Ovary (tissue), 9 donors: ENCODE data around the gene PKNOX1. TPM values are rescaled to one million over a fixed set of nuclear protein-coding genes. Genes with fewer than 3 reads are reported as not detected.
"Not testable (repeated sequence)": the region's sequence is repeated elsewhere in the genome, so short reads cannot be mapped to it uniquely, and the experiment has no call there.

ENCODE experiments used
- DNase-seq, 5 donors: peaks; one replicate each; pipeline ENCODE4 v3.0.0-alpha.2; 2019 to 2020
- H3K27ac ChIP-seq, 2 donors: fragments of 200-600 bp; one replicate each; pipeline versions ENCODE4 v1.5.1 to v1.8.0; 2019 to 2022
- H3K27me3 ChIP-seq: fragments of 200-600 bp; one replicate; pipeline ENCODE4 v1.8.0; 2022
- H3K36me3 ChIP-seq: fragments of 200-600 bp; sonication (generic); one replicate; pipeline ENCODE4 v1.5.1; 2019
- H3K4me1 ChIP-seq: one replicate; pipeline ENCODE4 v1.8.1; 2013; ENCODE audit warnings: mild to moderate bottlenecking, moderate library complexity; ENCODE audit not compliant: insufficient read depth
- H3K4me3 ChIP-seq: fragments of 200-600 bp; sonication (generic); one replicate; pipeline ENCODE4 v1.5.1; 2017
- H3K9me3 ChIP-seq, 2 donors: fragments of 200-600 bp in 1 of 2; sonication (generic) in 1 of 2; one replicate each; pipeline versions ENCODE4 v1.5.1 to v1.8.1; 2013 to 2019; ENCODE audit warnings: mild to moderate bottlenecking in 1 of 2, moderate library complexity in 1 of 2
- EP300 ChIP-seq: sonication (generic); formaldehyde crosslinking; IDR thresholded peaks from one replicate; pipeline ENCODE4 v1.6.1; 2017; ENCODE audit warnings: antibody characterized with exemption
- POLR2A ChIP-seq: fragments of 450-650 bp; IDR thresholded peaks from one replicate; pipeline ENCODE4 v1.6.1; 2017; ENCODE audit warnings: antibody characterized with exemption, mild to moderate bottlenecking, moderate library complexity
- WGBS, 3 donors: extraction: QIAGEN DNeasy Blood & Tissue Kit in 1 of 3; methylation state at CpG; one replicate each; pipeline versions ENCODE4 v1.1.5 to v1.1.7; 2013 to 2017; 5-methylcytosine and 5-hydroxymethylcytosine counted together
- intact Hi-C, 4 donors: fragments of 100-400 bp; cut with DNase I; formaldehyde crosslinking; loops; one replicate each; pipeline versions ENCODE4 v1.11.0 to v1.15.1; 2022 to 2023
- polyA plus RNA-seq, 2 donors: library from polyadenylated mRNA; stranded (reverse); fragments of 200-250 nt in 1 of 2; fragments of 350-450 nt in 1 of 2; fragmentation: Illumina TruSeq in 1 of 2; extraction: RNeasy Lipid Tissue Mini Kit (QIAGEN cat#74804) in 1 of 2; gene quantifications; one replicate each; pipeline ENCODE4 v1.2.3, GENCODE V29; 2013 to 2014
- total RNA-seq, 7 donors: library from RNA; depleted of rRNA in 2 of 7; stranded (reverse); fragments of >200 nt in 2 of 7; fragmentation: NEBNext Ultra II Directional in 3 of 7; extraction: Animal tissue kit (Norgen Biotek cat#: 25700) in 3 of 7; gene quantifications; one replicate each; pipeline versions ENCODE4 v1.1.0 to v1.2.4, GENCODE V29; 2016 to 2023
- TF ChIP-seq, protein P1 (sequence below), 3 donors: fragments of 450-650 bp in 2 of 3; fragments of 200-600 bp in 1 of 3; IDR thresholded peaks; one replicate each; pipeline versions ENCODE4 v1.5.1 to v1.8.0; 2016 to 2022; ENCODE audit warnings: antibody characterized with exemption in 3 of 3, mild to moderate bottlenecking in 1 of 3
- donor health status: DM: no; HTN: no; CAD: no; lungs with moderate emphysema.
- donor health status: DM: no; HTN: no; CAD: no.
- donor health status: Bipolar disorder and iron deficiency.
- donor health status: DM: yes; HTN: yes; CAD: no.
- donor health status: DM: no; HTN: no; CAD: no.
- donor health status: DM: yes; HTN: yes; CAD: no.

The PKNOX1 gene
- total and polyA plus RNA-seq, 9 donors: 7.0 to 50.9 (median 25.4) TPM

DNA sequence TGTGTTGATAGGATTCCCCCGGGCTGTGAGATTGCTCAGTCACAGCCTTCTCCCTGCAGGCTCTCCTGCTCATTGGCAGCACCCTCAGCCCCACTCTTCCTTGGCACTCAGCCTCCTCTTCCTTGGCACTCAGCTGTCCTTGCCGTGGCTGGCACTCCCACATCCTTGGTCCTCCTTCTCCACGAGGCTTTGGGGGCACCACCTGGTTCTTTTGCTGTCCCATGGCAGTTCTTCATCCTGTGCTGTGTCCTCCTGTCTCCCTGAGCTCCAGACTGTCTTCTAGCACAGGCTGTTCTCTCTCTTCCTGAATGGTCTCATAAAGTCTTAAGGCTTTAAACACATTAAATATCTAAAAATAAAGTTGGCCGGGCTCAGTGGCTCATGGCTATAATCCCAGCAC is 27.0 kb downstream of the PKNOX1 start:
- intact Hi-C loops: no loop called here
- Histone ChIP-seq H3K36me3 (no peaks in the 10 kb centered on the region), H3K4me1 (peaks cover 10% of the 10 kb centered on the region), H3K4me3 (no peak overlapping the region), H3K27me3 (no peaks in the 10 kb centered on the region), H3K9me3 (no peaks in the 10 kb centered on the region), H3K27ac (no peak overlapping the region)
- TF ChIP-seq POLR2A (no peak), EP300 (no peak)
- TF ChIP-seq, protein P1, sequence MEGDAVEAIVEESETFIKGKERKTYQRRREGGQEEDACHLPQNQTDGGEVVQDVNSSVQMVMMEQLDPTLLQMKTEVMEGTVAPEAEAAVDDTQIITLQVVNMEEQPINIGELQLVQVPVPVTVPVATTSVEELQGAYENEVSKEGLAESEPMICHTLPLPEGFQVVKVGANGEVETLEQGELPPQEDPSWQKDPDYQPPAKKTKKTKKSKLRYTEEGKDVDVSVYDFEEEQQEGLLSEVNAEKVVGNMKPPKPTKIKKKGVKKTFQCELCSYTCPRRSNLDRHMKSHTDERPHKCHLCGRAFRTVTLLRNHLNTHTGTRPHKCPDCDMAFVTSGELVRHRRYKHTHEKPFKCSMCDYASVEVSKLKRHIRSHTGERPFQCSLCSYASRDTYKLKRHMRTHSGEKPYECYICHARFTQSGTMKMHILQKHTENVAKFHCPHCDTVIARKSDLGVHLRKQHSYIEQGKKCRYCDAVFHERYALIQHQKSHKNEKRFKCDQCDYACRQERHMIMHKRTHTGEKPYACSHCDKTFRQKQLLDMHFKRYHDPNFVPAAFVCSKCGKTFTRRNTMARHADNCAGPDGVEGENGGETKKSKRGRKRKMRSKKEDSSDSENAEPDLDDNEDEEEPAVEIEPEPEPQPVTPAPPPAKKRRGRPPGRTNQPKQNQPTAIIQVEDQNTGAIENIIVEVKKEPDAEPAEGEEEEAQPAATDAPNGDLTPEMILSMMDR (IDR thresholded peaks at IDR 0.05): no peak
- 6 to 10% (median 9%) methylated on average over 4 of the region's 4 CpGs for WGBS, 3 donors
- no peak for DNase-seq

DNA sequence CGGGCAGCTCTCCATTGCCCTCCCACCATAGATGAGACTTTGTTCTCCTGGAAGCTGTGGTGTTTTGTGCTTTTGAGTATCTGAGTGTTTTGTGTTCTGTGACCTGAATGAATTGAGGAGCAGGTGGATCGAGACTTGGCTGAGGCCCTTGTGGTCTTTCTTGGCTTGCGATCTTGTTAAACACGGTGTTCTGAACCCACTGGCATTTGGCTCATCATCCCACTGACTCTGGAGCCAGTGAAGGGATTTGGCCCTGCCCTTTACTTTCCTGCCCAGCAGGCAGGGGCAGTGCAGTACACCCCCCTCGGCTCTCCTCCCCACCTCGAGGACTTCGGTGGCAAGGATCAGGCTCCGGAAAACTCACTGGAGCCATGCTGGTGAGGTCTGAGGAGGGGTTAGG is 30.6 kb downstream of the PKNOX1 start:
- Histone ChIP-seq H3K9me3 (no peaks in the 10 kb centered on the region), H3K4me1 (peaks cover 10% of the 10 kb centered on the region), H3K27me3 (no peaks in the 10 kb centered on the region), H3K27ac (no peak overlapping the region), H3K36me3 (no peaks in the 10 kb centered on the region), H3K4me3 (no peak overlapping the region)
- no peak for DNase-seq
- intact Hi-C loops: no loop called here
- WGBS, 3 donors: 67 to 80% (median 72%) methylated on average over 8 of the region's 8 CpGs
- TF ChIP-seq EP300 (no peak), POLR2A (no peak)
- TF ChIP-seq, protein P1 (IDR thresholded peaks at IDR 0.05): no peak

DNA sequence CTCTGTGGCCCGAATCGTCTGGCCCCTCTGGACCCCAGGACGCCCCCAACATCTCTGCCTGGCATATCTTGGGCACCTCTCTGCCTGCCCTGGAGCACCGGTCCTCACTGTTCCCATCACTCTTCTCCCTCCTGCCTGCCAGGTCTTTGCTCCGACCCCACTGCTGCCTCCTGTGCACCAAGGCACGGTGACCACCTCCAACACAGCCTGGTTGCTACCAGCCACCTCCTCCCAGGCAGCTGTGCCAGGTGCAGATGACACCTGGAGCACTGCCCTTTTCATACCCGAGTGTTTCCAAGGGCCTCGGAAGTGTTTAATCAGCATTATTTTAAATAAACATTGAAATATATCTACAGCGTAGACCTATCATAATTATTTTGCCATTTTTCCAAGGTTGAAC is 31.3 kb downstream of the PKNOX1 start:
- Histone ChIP-seq H3K4me1 (peaks cover 10% of the 10 kb centered on the region), H3K36me3 (no peaks in the 10 kb centered on the region), H3K4me3 (no peak overlapping the region), H3K27ac (no peak overlapping the region), H3K27me3 (no peaks in the 10 kb centered on the region), H3K9me3 (no peaks in the 10 kb centered on the region)
- DNase-seq: no peak
- intact Hi-C loops: no loop called here
- TF ChIP-seq EP300: no peak
- TF ChIP-seq, protein P1 (IDR thresholded peaks at IDR 0.05): no peak
- TF ChIP-seq POLR2A: no peak
- WGBS, 3 donors: 77 to 82% (median 78%) methylated on average over 9 of the region's 9 CpGs

DNA sequence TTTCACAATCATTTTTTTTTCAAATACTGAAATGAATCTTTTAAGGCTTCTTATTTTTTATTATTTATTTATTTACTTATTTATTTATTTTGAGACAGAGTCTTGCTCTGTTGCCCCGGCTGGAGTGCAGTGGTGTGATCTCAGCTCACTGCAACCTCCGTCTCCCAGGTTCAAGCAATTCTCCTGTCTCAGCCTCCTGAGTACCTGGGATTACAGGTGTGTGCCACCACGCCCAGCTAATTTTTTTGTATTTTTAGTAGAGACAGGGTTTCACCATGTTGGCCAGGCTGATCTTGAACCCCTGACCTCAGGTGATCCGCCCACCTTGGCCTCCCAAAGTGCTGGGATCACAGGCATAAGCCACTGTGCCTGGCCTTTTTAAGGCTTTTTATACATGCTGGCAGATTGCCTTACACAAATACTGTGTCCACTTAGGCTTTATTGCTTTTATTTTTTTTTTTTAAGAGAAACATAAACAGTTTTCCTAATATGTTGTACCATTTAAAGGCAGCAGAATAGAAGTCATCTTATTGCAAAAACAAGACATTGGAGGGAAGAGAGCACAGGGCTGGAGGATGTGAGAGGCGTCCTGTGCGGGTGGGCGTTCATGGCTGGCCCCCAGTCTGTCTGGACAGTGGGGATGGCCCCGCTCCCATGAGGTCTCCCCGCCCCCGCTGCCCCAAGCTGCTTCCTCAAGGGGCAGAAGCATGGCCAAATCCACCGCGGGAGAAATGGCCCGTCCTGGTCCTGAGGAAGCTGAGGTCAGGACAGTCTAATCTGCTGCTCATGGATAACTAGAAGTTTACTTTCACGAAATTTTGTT is 31.9 kb downstream of the PKNOX1 start:
- intact Hi-C loops, H3K4me3 ChIP-seq, H3K27me3 ChIP-seq, H3K4me1 ChIP-seq, H3K9me3 ChIP-seq, H3K27ac ChIP-seq, DNase-seq, H3K36me3 ChIP-seq: not testable (repeated sequence)
- 42 to 49% (median 44%) methylated on average over 14 of the region's 14 CpGs for WGBS, 3 donors

DNA sequence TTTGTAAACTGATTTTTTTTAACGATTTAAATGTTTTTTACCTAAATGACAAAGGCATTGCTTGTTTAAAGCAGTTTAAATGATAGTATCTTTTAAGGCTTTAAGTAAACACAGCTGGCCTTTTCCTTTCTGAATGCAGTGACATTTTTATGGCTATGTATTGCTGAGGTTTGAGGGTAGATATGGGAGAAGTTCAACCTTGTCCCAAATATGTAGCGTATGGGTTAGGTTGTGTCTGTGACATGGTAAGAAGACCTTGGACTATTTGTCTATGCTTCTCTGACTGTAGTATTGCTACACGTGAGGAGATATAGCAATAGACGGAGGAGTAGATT is 32.5 kb downstream of the PKNOX1 start:
- 35 to 59% (median 52%) methylated on average over 4 of the region's 4 CpGs for WGBS, 3 donors
- Histone ChIP-seq H3K27ac (no peak overlapping the region), H3K9me3 (no peaks in the 10 kb centered on the region), H3K4me3 (no peak overlapping the region), H3K27me3 (no peaks in the 10 kb centered on the region), H3K36me3 (no peaks in the 10 kb centered on the region), H3K4me1 (peaks cover 5% of the 10 kb centered on the region)
- no peak for TF ChIP-seq EP300
- intact Hi-C loops: no loop called here
- no peak for DNase-seq
